Thyroid gland (tissue), 4 donors: Measurements from ENCODE around the gene PLCB3. TPM values are rescaled to one million over a fixed set of nuclear protein-coding genes. Genes with fewer than 3 reads are reported as not detected.
"Not testable (repeated sequence)": the region's sequence is repeated elsewhere in the genome, so short reads cannot be mapped to it uniquely, and the experiment has no call there.

Source experiments
- DNase-seq, 2 donors: peaks; one replicate each; pipeline ENCODE4 v3.0.0-alpha.2; 2019
- H3K27ac ChIP-seq, 3 donors: fragments of 200-600 bp; sonication (generic); 1 replicate in 2 of 3; 2 replicates in 1 of 3; pipeline ENCODE4 v1.5.1; 2016 to 2019; ENCODE audit warnings: mild to moderate bottlenecking in 1 of 3, moderate library complexity in 1 of 3
- H3K27me3 ChIP-seq: fragments of 200-600 bp; sonication (generic); one replicate; pipeline ENCODE4 v1.5.1; 2019
- H3K36me3 ChIP-seq, 2 donors: fragments of 200-600 bp; sonication (generic); one replicate each; pipeline ENCODE4 v1.5.1; 2016 to 2019
- H3K4me1 ChIP-seq, 2 donors: fragments of 200-600 bp; sonication (generic); one replicate each; pipeline ENCODE4 v1.5.1; 2017 to 2019
- H3K4me3 ChIP-seq, 3 donors: fragments of 200-600 bp; sonication (generic); replicated peaks in 1 of 3; 1 replicate in 2 of 3; 2 replicates in 1 of 3; pipeline ENCODE4 v1.5.1; 2016; ENCODE audit warnings: mild to moderate bottlenecking in 1 of 3
- H3K9me3 ChIP-seq: fragments of 200-600 bp; sonication (generic); one replicate; pipeline ENCODE4 v1.5.1; 2017
- POLR2A ChIP-seq, 2 donors: fragments of 450-650 bp; IDR thresholded peaks; one replicate each; pipeline ENCODE4 v1.6.1; 2017; ENCODE audit warnings: antibody characterized with exemption in 2 of 2, mild to moderate bottlenecking in 2 of 2, moderate library complexity in 1 of 2
- whole genome bisulfite sequencing, 2 donors: methylation state at CpG; one replicate each; pipeline ENCODE4 v1.1.5; 2017; 5-methylcytosine and 5-hydroxymethylcytosine counted together
- intact Hi-C: fragments of 100-400 bp; cut with DNase I; formaldehyde crosslinking; loops from one replicate; pipeline ENCODE4 v1.15.1; 2023
- total RNA-seq, 4 donors: library from RNA; depleted of rRNA; stranded (reverse); fragments of >200 nt; gene quantifications; one replicate each; pipeline ENCODE4 v1.2.3, GENCODE V29; 2016
- TF ChIP-seq, protein P1 (sequence below), 6 experiments: fragments of 200-600 bp in 3 of 6; fragments of 450-650 bp in 3 of 6; sonication (generic) in 3 of 6; IDR thresholded peaks; one replicate each; pipeline ENCODE4 v1.5.1; 2016 to 2019; ENCODE audit warnings: antibody characterized with exemption in 6 of 6, mild to moderate bottlenecking in 2 of 6, inconsistent platforms in 1 of 6, moderate library complexity in 1 of 6

The PLCB3 gene
- total RNA-seq, 4 donors from 2014 or later: 18.8 to 39.2 (median 23.5) TPM

DNA sequence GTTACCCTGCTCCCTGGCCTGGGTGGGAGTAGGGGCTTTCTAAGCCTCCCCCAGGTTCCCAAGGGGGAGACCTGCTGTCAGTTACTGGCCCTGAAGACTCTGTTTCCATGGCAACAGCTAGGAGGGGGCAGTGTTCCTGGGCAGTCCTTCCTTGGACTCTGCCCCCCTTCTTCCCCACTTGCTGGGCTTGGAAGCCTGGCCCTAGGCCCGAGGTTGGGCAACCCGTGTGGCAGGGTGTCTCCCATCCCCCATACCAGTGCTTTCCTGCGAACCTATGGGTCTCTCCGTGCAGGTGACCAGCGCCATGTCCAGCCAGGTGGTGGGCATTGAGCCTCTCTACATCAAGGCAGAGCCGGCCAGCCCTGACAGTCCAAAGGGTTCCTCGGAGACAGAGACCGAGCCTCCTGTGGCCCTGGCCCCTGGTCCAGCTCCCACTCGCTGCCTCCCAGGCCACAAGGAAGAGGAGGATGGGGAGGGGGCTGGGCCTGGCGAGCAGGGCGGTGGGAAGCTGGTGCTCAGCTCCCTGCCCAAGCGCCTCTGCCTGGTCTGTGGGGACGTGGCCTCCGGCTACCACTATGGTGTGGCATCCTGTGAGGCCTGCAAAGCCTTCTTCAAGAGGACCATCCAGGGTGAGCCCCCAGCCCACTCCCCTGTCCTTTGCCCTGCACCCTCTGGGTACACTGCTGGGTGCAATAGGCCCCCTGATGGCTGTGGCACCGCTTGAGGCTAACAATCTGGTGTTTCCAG is 55.7 kb downstream of the PLCB3 start:
- H3K9me3 ChIP-seq: no peaks in the 10 kb centered on the region
- intact Hi-C loops: no loop called here
- DNase-seq: peak; percentile 58 to 70

DNA sequence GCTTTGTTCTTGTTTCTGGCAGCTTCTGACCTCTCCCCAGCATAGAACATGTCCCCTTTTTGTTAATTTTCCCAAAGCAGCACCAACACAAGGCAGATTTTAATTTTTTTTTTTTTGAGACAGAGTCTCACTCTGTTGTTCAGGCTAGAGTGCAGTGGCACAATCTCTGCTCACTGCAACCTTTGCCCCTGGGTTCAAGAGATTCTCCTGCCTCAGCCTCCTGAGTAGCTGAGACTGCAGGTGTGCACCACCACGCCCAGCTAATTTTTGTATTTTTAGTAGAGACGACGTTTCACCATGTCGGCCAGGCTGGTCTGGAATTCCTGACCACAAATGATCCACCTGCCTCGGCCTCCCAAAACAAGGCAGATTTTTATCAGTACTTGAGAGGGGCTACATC is 56.5 kb downstream of the PLCB3 start:
- H3K27me3 ChIP-seq, DNase-seq, H3K9me3 ChIP-seq, intact Hi-C loops, H3K36me3 ChIP-seq, H3K27ac ChIP-seq, H3K4me3 ChIP-seq: not testable (repeated sequence)
- WGBS, 2 donors: 88 to 91% methylated on average over 5 of the region's 5 CpGs
- peaks cover 16 to 25% of the 10 kb centered on the region in 2 donors for H3K4me1 ChIP-seq

More for the DNA sequence above, 55.7 kb downstream of the PLCB3 start:
- 70 to 73% methylated on average over 12 to 15 of the region's 15 CpGs for WGBS, 2 donors
- peak overlapping the region in 2 of 3 donors; percentile 31 to 74 for H3K4me3 ChIP-seq
- TF ChIP-seq POLR2A (IDR thresholded peaks at IDR 0.05): no peak
- TF ChIP-seq, protein P1, sequence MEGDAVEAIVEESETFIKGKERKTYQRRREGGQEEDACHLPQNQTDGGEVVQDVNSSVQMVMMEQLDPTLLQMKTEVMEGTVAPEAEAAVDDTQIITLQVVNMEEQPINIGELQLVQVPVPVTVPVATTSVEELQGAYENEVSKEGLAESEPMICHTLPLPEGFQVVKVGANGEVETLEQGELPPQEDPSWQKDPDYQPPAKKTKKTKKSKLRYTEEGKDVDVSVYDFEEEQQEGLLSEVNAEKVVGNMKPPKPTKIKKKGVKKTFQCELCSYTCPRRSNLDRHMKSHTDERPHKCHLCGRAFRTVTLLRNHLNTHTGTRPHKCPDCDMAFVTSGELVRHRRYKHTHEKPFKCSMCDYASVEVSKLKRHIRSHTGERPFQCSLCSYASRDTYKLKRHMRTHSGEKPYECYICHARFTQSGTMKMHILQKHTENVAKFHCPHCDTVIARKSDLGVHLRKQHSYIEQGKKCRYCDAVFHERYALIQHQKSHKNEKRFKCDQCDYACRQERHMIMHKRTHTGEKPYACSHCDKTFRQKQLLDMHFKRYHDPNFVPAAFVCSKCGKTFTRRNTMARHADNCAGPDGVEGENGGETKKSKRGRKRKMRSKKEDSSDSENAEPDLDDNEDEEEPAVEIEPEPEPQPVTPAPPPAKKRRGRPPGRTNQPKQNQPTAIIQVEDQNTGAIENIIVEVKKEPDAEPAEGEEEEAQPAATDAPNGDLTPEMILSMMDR (IDR thresholded peaks at IDR 0.05): no peak
- no peaks in the 10 kb centered on the region for H3K36me3 ChIP-seq
- H3K4me1 ChIP-seq: peaks cover 16 to 25% of the 10 kb centered on the region in 2 donors
- H3K27ac ChIP-seq: peak overlapping the region in 2 of 3 donors; percentile 26 to 88
- no peaks in the 10 kb centered on the region for H3K27me3 ChIP-seq

GRCh38 chr11:64312947-64313346 is 61.6 kb downstream of the PLCB3 start:
- H3K27ac ChIP-seq: peak overlapping the region in 1 of 3 donors; percentile 50
- H3K4me1 ChIP-seq: peaks cover 0 to 6% of the 10 kb centered on the region in 2 donors
- H3K9me3 ChIP-seq: no peaks in the 10 kb centered on the region
- peaks cover 11 to 23% of the 10 kb centered on the region in 2 donors for H3K36me3 ChIP-seq
- DNase-seq: no peak
- intact Hi-C loops: no loop called here
- no peak overlapping the region for H3K4me3 ChIP-seq
- TF ChIP-seq POLR2A (IDR thresholded peaks at IDR 0.05): no peak
- TF ChIP-seq, protein P1 (IDR thresholded peaks at IDR 0.05): no peak
- H3K27me3 ChIP-seq: no peaks in the 10 kb centered on the region
- WGBS, 2 donors: 93 to 95% methylated on average over 10 of the region's 10 CpGs

DNA sequence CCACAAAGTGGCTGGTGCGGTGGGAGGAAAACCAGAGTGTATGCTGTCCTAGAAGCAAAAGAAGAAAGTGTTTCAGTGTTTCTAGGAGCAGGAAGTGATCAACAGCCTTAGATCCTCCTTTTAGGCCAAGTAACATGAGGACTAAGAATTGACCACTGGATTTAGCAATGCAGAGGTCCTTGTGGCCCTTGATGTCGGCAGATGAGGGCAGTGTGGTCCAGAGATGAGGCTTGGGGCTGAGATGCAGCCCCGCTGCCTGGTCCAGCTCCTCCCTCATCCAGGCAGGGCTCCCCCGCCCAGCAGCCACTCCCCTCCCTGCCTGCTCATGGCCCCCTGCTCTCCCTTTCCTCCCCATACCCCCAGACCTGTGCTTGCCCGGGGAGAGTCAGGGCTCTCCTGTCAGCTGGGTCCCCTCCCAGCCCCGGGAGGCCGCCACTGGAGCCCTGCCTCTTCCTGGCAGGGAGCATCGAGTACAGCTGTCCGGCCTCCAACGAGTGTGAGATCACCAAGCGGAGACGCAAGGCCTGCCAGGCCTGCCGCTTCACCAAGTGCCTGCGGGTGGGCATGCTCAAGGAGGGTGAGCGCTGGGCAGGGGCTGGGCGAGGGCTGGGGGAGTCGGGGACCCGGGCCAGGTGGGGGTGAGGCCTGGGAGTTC is 62.3 kb downstream of the PLCB3 start:
- 83 to 86% methylated on average over 15 to 18 of the region's 18 CpGs for WGBS, 2 donors
- Histone ChIP-seq H3K4me3 (no peak overlapping the region), H3K36me3 (peaks cover 11 to 23% of the 10 kb centered on the region in 2 donors), H3K4me1 (peaks cover 0 to 6% of the 10 kb centered on the region in 2 donors), H3K27me3 (no peaks in the 10 kb centered on the region), H3K27ac (peak overlapping the region in 2 of 3 donors; percentile 24 to 50), H3K9me3 (no peaks in the 10 kb centered on the region)
- TF ChIP-seq POLR2A (IDR thresholded peaks at IDR 0.05): no peak
- TF ChIP-seq, protein P1 (IDR thresholded peaks at IDR 0.05): no peak
- DNase-seq: no peak
- intact Hi-C loops: no loop called here

DNA sequence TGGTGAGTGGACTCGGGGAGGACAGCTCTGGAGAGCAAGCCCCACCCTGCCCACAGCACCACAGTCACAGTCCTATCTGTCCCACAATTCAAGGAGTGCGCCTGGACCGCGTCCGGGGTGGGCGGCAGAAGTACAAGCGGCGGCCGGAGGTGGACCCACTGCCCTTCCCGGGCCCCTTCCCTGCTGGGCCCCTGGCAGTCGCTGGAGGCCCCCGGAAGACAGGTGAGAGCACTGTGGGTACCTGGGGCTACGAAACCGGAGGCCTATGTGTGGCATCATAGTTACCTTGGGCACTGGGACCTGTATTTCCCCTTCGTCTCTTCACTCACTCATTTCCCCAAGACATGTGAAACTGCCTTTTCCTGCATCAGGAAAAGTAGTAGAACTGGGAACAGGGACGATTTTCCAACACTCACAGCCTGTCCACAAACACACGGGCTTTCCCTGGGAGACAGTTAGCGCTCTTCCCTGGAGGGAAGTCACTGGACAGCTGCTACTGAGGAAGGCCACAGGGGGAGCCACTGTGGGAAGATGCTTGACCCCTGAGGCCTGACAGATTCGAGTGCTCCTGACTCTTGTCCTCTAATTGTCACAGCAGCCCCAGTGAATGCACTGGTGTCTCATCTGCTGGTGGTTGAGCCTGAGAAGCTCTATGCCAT is 62.9 kb downstream of the PLCB3 start:
- DNase-seq: no peak
- peak overlapping the region in 1 of 3 donors; percentile 24 for H3K27ac ChIP-seq
- 81 to 87% methylated on average over 7 to 19 of the region's 19 CpGs for WGBS, 2 donors
- peaks cover 11 to 23% of the 10 kb centered on the region in 2 donors for H3K36me3 ChIP-seq
- H3K4me3 ChIP-seq: no peak overlapping the region
- no peaks in the 10 kb centered on the region for H3K27me3 ChIP-seq
- TF ChIP-seq, protein P1 (IDR thresholded peaks at IDR 0.05): no peak
- TF ChIP-seq POLR2A (IDR thresholded peaks at IDR 0.05): no peak
- no peaks in the 10 kb centered on the region for H3K9me3 ChIP-seq
- H3K4me1 ChIP-seq: peaks cover 6 to 13% of the 10 kb centered on the region in 2 donors
- intact Hi-C loops: no loop called here
